RWPE2 (cell line): ENCODE results near the gene ZCCHC14.
"Not testable (repeated sequence)": the region's sequence is repeated elsewhere in the genome, so short reads cannot be mapped to it uniquely, and the experiment has no call there.

Source experiments
- ATAC-seq: fragments of 200-7000 bp; cut with Tn5 transposase; 3 replicates; pipeline ENCODE4 v1.9.1; 2021; ENCODE audit warnings: low read depth
- DNase-seq: peaks from one replicate; pipeline ENCODE4 v3.0.0-alpha.2; 2020; ENCODE audit warnings: low spot score
- H3K27ac ChIP-seq: fragments of 450-650 bp; 2 replicates; pipeline ENCODE4 v1.5.1; 2017; ENCODE audit warnings: mild to moderate bottlenecking; ENCODE audit not compliant: poor library complexity, severe bottlenecking
- H3K27me3 ChIP-seq: fragments of 250-450 bp; sonication (Bioruptor Pico); 2 replicates; pipeline ENCODE4 v1.5.1; 2021; ENCODE audit warnings: mild to moderate bottlenecking, moderate library complexity; ENCODE audit not compliant: insufficient read depth, poor library complexity, severe bottlenecking
- H3K36me3 ChIP-seq: fragments of 250-450 bp; sonication (Bioruptor Pico); 2 replicates; pipeline ENCODE4 v1.5.1; 2020; ENCODE audit warnings: low read depth, mild to moderate bottlenecking, moderate library complexity
- H3K4me1 ChIP-seq: fragments of 250-450 bp; sonication (Bioruptor Pico); 2 replicates; pipeline ENCODE4 v1.5.1; 2021; ENCODE audit warnings: mild to moderate bottlenecking, moderate library complexity; ENCODE audit not compliant: insufficient read depth, poor library complexity, severe bottlenecking
- H3K4me3 ChIP-seq: fragments of 250-450 bp; sonication (Bioruptor Pico); 2 replicates; pipeline ENCODE4 v1.5.1; 2021; ENCODE audit warnings: mild to moderate bottlenecking, moderate library complexity; ENCODE audit not compliant: severe bottlenecking
- H3K9me3 ChIP-seq: fragments of 250-450 bp; sonication (Bioruptor Pico); 2 replicates; pipeline ENCODE4 v1.5.1; 2021; ENCODE audit warnings: mild to moderate bottlenecking, moderate library complexity; ENCODE audit not compliant: severe bottlenecking
- CTCF ChIP-seq: fragments of 450-650 bp; IDR thresholded peaks from one replicate; pipeline ENCODE4 v1.5.1; 2017; ENCODE audit warnings: mild to moderate bottlenecking, moderate library complexity; ENCODE audit not compliant: poor library complexity, severe bottlenecking

ZCCHC14 gene

GRCh38 chr16:87389245-87389644 is 103.6 kb downstream of the ZCCHC14 start:
- Histone ChIP-seq H3K27ac (peak overlapping the region; percentile 64), H3K27me3 (no peaks in the 10 kb centered on the region), H3K9me3 (no peaks in the 10 kb centered on the region), H3K4me1 (peaks cover 25% of the 10 kb centered on the region), H3K36me3 (peaks cover 4% of the 10 kb centered on the region; the same call in 1 of the 2 replicates), H3K4me3 (no peak overlapping the region)
- ATAC-seq (no peak), DNase-seq (no peak)
- no peak for TF ChIP-seq CTCF

GRCh38 chr16:87388818-87389134 is 104.0 kb downstream of the ZCCHC14 start:
- Histone ChIP-seq H3K4me3 (no peak overlapping the region), H3K4me1 (peaks cover 20% of the 10 kb centered on the region)

GRCh38 chr16:87387942-87388817 is 104.6 kb downstream of the ZCCHC14 start:
- peak overlapping the region; percentile 64 for H3K27ac ChIP-seq
- ATAC-seq (peak; percentile 76), DNase-seq (peak; percentile 95)
- H3K4me3 ChIP-seq = no peak overlapping the region
- no peak for TF ChIP-seq CTCF
- H3K27me3 ChIP-seq = no peaks in the 10 kb centered on the region
- H3K36me3 ChIP-seq = no peaks in the 10 kb centered on the region
- peaks cover 15% of the 10 kb centered on the region for H3K4me1 ChIP-seq
- H3K9me3 ChIP-seq = no peaks in the 10 kb centered on the region

More at GRCh38 chr16:87388818-87389134, 104.0 kb downstream of the ZCCHC14 start:
- Histone ChIP-seq H3K27ac (peak overlapping the region; percentile 64), H3K27me3 (no peaks in the 10 kb centered on the region), H3K36me3 (peaks cover 4% of the 10 kb centered on the region; the same call in 1 of the 2 replicates), H3K9me3 (no peaks in the 10 kb centered on the region)
- ATAC-seq (no peak), DNase-seq (no peak)
- no peak for TF ChIP-seq CTCF

- Histone ChIP-seq H3K27ac (peak overlapping the region; percentile 57), H3K4me3 (peak overlapping the region; percentile 99), H3K4me1 (peaks cover 29% of the 10 kb centered on the region)
- not testable (repeated sequence) for H3K9me3 ChIP-seq, H3K36me3 ChIP-seq, DNase-seq, H3K27me3 ChIP-seq, ATAC-seq
These were observed 108.0 kb downstream of the ZCCHC14 start for GRCh38 chr16:87384875-87385167.

- peak; percentile 21 for ATAC-seq
These were observed 108.5 kb downstream of the ZCCHC14 start for GRCh38 chr16:87384162-87384874.

More at GRCh38 chr16:87384162-87384874, 108.5 kb downstream of the ZCCHC14 start:
- TF ChIP-seq CTCF = peak; percentile 2
- Histone ChIP-seq H3K27ac (peak overlapping the region; percentile 57), H3K4me1 (peaks cover 28% of the 10 kb centered on the region), H3K9me3 (no peaks in the 10 kb centered on the region), H3K36me3 (no peaks in the 10 kb centered on the region), H3K27me3 (no peaks in the 10 kb centered on the region), H3K4me3 (peak overlapping the region; percentile 99)
- no peak for DNase-seq
